GM19025 (cell line): ENCODE measurements around the gene APEX2.
A peak's percentile ranks its signal among the peaks of the same experiment; 100 is the strongest.
"Not testable (repeated sequence)": the region's sequence is repeated elsewhere in the genome, so short reads cannot be mapped to it uniquely, and the experiment has no call there.

Source experiments
- ATAC-seq: cut with Tn5 transposase; IDR thresholded peaks from one replicate; pipeline ENCODE4 v1.9.1; 2021; ENCODE audit warnings: mild to moderate bottlenecking, low read depth, moderate library complexity; ENCODE audit not compliant: unreplicated experiment

APEX2 gene, protein sequence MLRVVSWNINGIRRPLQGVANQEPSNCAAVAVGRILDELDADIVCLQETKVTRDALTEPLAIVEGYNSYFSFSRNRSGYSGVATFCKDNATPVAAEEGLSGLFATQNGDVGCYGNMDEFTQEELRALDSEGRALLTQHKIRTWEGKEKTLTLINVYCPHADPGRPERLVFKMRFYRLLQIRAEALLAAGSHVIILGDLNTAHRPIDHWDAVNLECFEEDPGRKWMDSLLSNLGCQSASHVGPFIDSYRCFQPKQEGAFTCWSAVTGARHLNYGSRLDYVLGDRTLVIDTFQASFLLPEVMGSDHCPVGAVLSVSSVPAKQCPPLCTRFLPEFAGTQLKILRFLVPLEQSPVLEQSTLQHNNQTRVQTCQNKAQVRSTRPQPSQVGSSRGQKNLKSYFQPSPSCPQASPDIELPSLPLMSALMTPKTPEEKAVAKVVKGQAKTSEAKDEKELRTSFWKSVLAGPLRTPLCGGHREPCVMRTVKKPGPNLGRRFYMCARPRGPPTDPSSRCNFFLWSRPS

GRCh38 chrX:54999717-55000598 is at the start of gene APEX2:
Gene APEX2 (plus strand): TSS chrX:55000363. CDS start chrX:55000423, 60 bp downstream.
- peak; percentile 86 for ATAC-seq

GRCh38 chrX:54950730-54951375 is 49.3 kb upstream of the APEX2 start:
- ATAC-seq, result no peak

- no peak for ATAC-seq
Observed at GRCh38 chrX:54961750-54962149, 38.4 kb upstream of the APEX2 start.

DNA sequence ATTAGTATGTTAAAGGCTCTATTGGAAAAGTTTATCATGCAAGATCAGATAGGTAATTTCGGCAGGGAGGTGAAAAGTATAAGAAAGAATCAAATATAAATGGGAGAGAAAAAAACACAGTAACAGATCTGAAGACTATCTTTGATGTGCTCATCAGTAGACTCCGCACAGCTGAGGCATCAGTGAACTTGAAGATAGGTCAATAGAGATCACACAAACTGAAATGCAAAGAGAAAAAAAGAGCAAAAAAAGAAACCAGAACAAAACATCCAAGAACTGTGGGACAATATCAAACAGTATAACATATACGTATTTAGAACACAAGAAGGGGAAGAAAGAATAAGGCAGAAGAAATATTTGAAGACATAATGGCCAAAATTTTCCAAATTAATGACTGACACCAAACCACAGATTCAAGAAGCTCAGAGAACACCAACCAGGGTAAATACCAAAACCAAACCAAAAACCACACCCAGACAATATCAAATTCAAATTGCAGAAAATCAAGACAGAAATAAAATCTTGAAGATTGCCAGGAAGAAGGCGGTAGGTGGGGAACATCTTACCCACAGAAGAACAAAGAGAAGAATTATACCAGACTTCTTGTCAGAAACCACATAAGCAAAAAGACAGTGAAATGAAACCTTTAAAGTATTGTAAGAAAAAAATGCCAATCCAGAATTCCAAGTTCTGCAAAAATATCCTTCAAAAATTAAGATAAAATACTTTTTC is 35.2 kb upstream of the APEX2 start:
- ATAC-seq, result no peak

DNA sequence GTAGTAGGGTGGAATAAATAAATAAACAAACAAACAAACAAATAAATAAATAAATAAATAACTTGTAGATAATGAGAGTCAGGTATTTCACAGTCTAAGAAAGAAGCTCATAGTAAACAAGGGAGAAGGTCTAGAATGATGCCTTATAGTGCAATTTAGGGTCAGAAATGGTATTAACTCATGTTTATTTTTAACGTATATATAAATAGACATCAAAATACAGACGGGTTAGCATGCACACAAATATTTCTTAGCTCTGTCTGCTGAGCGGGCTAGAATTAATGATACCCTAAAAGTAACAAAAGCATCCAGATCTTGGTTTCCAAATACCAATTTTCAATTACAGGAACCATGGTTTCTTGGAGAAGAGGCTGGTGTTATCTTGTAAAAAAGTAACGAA is 22.8 kb upstream of the APEX2 start:
- no peak for ATAC-seq

DNA sequence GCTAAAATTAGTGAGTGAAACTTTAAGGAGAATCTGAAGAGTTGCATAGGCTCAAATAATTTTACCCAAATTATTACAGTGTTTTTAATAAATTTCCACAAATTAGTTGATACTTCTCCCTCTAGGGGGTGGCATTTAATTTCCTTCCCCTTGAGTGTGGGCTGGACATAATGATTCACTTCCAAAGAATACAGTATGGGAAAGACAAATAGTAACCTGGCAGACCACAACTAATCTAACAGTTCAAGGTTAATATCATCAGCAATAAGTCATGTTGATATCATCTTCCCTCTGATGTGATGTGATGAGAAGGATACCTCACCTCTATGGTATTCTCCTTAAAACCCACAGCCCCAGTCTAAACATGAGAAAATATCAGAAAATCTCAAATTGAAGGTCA is 21.7 kb upstream of the APEX2 start:
- no peak for ATAC-seq

DNA sequence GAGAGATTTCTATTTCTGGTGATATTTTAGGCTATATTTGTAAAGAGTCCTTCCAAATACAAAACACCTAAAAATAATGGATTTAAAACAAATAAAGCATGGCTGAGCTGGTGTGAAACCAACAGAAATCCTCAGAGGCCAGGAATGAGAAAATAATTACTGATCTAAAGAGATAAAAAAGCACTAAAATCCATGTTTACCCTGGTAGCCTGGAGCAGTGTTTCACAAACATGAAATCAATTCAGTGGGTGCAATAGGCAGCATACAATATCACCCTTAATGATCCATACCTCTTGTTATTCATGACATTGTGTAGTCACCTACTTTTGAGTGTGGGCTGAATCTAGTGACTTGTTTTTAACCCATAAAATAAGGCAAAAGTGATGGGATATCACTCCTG is 20.7 kb upstream of the APEX2 start:
- ATAC-seq, result no peak

DNA sequence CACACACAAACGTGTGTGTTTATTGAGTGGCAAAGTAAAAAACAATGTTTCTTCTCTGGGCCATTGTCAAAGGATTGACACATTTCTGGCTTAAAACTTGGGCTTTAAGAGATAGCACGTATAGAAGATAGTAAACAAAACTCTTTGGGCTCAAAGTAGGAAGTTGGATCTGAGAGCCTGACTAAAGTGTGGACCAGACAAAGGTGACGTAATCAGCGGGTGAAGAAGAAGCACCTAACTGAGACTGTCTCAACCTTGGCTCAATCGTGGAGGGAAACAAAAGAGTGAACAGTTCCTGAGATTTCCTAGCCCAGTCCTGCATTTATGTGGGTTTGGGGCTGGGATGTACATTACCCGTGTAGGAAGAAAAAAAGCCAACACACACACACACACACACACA is 19.8 kb upstream of the APEX2 start:
- no peak for ATAC-seq

DNA sequence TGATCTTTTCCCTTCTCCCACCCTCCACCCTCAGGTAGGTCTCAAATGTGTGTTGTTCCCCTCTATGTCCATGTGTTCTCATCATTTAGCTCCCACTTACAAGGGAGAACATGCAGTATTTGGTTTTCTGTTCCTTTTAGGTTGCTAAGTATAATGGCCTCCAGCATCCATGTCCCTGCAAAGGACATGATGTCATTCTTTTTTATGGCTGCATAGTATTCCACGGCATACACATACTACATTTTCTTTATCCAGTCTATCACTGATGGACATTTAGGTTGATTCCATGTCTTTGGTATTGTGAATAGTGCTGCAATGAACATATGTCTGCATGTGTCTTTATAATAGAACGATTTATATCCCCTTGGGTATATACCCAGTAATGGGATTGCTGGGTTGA is 16.9 kb upstream of the APEX2 start:
- ATAC-seq, result not testable (repeated sequence)

- ATAC-seq, result no peak
Observed at GRCh38 chrX:54991706-54992105, 8.5 kb upstream of the APEX2 start.

DNA sequence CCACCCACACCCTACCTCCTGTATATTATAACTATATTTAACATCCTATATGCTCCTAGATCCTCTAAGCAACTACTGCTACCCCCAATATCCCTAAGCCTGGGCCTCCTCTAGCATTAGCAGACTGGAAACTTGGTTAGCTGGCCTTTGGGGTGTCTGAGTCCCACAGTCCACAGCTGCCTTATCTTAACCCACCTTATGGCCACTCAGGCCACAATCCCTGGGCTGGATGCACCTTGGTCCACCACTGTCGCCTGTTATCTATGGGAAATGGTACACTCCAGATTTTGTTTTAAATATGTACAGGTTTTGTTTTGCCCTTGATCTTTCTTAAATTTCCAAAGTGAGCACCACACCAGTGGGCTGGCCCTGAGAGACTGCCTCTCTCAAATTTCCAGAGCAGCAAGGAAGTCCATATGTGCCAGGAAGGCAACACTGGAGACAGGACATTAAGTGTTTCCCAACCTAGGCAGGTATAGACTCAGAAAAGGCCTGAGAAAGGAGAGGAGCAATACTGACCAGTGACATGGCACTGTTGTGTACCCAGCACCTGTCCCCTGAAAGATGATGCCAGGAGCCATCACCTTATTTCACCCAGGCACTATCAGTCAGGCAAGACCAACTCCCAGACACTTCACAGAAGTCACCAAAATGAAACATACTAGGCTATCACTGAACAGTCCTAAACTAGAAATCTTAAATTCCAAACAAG is 7.1 kb upstream of the APEX2 start:
- no peak for ATAC-seq

DNA sequence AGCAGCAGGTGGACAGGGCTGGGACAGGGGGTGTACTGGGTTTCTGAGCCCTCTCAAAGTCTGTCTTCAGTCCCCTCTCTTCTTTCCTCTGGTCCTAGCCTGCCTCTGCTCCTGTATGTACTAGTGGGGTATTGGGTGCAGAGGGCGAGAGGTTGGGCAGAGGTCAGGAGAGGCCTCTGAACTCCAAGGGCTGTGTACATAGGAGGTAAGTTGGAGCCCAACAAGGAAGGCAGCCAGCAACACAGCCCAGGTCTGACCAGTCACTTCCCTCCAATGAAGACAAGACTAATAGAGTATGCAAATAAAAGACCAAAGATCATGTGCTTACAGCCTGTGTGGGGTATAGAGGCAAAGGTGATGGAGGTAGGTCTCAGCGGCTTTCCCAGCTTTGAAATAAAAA is 6.1 kb upstream of the APEX2 start, which contains the start of gene PFKFB1:
Gene PFKFB1 (minus strand): TSS at position 90 of the 400 bp plus-strand sequence. CDS start 181 bp downstream, outside the sequence.
- no peak for ATAC-seq

DNA sequence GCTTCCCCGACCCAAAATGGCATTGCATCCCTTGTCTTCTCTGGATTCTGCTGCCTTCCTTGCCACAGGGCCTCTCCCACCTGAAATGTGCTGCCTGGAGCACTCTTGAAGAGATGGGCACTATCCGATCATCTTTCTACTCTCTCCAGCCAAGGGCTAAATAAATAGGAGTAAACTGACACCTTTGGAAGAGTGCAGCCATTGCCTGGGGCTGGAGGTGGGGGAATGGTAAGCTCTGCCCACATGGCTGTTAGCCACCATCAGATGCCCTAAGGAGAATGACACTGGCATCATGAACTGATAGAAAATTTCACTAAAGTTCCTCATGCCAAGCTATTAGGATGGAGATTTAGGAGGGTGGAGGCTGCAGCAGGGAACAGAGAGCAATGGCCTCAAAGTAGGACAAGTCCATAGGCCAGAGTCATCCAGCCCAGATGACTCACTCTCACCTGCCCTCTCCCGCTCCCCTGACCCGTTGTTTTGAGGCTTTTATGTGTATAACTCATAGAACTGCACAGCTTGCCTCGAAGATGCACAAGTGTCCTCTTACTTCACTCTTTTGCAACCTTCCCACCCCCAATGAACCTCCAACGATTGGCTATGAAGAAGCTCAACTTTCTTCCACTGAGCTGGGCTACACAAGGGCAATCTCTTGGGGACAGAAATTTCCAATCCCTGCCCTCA is 5.4 kb upstream of the APEX2 start:
- no peak for ATAC-seq

DNA sequence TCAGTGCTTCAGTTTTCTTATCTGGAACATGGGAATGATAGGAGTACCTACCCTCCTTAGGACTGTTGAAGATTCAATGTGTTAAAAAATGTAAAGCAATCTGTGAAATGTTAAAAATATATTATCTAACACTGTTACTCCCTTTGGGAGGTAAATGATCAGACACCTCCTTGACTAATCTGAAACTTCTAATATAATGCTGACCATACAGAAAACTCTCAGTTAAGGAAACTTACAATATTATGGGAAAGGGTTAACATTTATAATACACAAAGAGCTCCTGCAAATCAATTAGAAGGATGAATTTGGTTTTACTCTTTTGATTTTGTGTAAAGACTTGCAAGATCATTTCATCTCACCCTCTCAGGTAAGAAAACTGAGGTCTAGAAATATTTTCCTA is 4.5 kb upstream of the APEX2 start:
- no peak for ATAC-seq

DNA sequence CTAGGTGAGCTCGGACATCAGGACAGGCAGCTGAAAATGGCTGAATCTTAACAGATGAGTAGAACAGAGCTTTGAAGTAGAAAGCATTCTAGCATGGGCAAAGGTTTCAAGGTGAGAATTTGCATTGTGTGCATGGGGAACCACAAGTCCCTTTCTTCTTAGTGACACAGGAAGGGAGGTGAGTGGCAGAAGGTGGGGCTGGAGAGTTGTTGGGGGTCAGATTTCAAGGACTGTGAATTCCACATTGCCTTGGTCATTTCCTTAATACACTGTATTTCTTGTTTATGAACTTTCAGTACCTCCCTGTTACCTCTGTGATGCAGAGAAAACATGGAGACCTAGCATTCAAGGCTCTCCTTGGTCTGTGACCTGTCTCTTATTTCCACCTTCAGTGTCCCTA is 4.1 kb downstream of the APEX2 start:
- ATAC-seq, result no peak

DNA sequence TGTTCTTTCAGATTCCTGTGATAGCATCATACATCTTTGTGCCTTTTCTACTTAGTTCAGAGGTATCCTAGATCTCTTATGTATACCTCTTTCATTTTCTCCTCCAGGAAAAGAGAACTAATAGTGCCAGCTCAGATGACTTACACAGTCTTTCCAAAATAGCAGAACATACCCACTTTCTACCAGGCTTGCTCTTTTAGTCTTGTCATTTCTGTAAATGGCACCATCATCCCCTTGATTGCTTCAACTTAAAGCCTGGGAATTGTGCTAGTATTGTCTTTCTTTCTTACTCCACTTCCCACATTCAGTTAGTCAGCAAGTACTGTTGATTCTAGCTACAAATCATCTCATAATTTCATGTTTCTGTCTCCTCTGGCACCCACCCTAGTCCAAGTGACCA is 5.1 kb downstream of the APEX2 start:
- ATAC-seq, result no peak

DNA sequence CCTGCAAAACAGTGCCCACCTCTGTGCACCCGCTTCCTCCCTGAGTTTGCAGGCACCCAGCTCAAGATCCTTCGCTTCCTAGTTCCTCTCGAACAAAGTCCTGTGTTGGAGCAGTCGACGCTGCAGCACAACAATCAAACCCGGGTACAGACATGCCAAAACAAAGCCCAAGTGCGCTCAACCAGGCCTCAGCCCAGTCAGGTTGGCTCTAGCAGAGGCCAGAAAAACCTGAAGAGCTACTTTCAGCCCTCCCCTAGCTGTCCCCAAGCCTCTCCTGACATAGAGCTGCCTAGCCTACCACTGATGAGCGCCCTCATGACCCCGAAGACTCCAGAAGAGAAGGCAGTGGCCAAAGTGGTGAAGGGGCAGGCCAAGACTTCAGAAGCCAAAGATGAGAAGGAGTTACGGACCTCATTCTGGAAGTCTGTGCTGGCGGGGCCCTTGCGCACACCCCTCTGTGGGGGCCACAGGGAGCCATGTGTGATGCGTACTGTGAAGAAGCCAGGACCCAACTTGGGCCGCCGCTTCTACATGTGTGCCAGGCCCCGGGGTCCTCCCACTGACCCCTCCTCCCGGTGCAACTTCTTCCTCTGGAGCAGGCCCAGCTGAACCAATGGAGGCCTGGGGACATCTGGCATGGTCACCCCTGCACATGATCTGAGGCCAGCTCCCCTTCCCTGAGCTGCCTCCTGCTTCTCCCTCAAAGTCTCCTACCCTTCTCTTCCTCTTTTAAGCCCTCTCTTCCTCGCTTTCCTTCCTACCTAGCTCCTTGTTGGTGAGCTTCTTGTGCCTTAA is 6.9 kb downstream of the APEX2 start:
- ATAC-seq, result no peak

DNA sequence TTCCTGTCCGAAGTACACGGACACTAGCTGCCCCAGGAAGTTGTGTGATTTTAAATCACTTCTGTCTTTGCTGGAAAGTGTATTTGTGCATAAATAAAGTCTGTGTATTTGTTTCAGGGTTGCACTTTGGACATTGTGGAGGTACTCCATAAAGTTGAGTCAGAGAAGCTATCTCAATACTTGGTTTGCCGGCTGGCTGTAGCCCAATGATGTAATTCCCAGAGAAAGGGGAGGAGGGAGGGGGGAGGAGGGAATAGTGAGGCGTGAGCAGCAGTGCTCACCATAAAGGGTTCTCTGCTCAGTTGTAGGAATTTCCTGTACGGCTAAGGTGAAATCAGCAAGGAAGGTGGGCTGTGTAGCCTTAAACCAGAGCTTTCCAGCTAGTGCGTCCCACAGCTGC is 7.5 kb downstream of the APEX2 start:
- ATAC-seq, result no peak
